Mesenchymal stem cell (in vitro differentiated cells and primary cell): ENCODE results near the gene VAV2.

Experiments used
- DNase-seq: peaks from one replicate; pipeline ENCODE4 v3.0.0-alpha.2; 2013
- H2AFZ ChIP-seq: one replicate; pipeline ENCODE4 v1.6.1; 2013; ENCODE audit warnings: low read depth, mild to moderate bottlenecking, control low read depth, inconsistent platforms, low read length, moderate library complexity
- H2AK5ac ChIP-seq: 2 replicates; pipeline ENCODE4 v1.6.1; 2013; ENCODE audit warnings: low read length, moderate library complexity, mild to moderate bottlenecking, inconsistent platforms; ENCODE audit not compliant: severe bottlenecking
- H2BK120ac ChIP-seq: one replicate; pipeline ENCODE4 v1.6.1; 2013; ENCODE audit warnings: low read depth, mild to moderate bottlenecking, inconsistent platforms, low read length, moderate library complexity
- H2BK12ac ChIP-seq, 2 experiments: one replicate each; pipeline ENCODE4 v1.6.1; 2013; ENCODE audit warnings: inconsistent platforms in 2 of 2, low read length in 2 of 2, mild to moderate bottlenecking in 2 of 2, moderate library complexity in 2 of 2, control low read depth in 1 of 2
- H2BK15ac ChIP-seq: one replicate; pipeline ENCODE4 v1.6.1; 2013; ENCODE audit warnings: mild to moderate bottlenecking, low read depth, inconsistent platforms; ENCODE audit not compliant: poor library complexity, severe bottlenecking
- H2BK5ac ChIP-seq: 2 replicates; pipeline ENCODE4 v1.6.1; 2013; ENCODE audit warnings: low read depth, mild to moderate bottlenecking, low read length, control low read depth, inconsistent platforms; ENCODE audit not compliant: poor library complexity, severe bottlenecking
- H3K14ac ChIP-seq, 2 experiments: one replicate each; pipeline ENCODE4 v1.6.1; 2013; ENCODE audit warnings: inconsistent platforms in 2 of 2, low read length in 2 of 2, control low read depth in 1 of 2, mild to moderate bottlenecking in 1 of 2, moderate library complexity in 1 of 2
- H3K18ac ChIP-seq, 2 experiments: one replicate each; pipeline ENCODE4 v1.6.1; 2013; ENCODE audit warnings: inconsistent platforms in 2 of 2, low read length in 2 of 2, control low read depth in 1 of 2, low read depth in 1 of 2, mild to moderate bottlenecking in 1 of 2
- H3K23ac ChIP-seq, 2 experiments: one replicate each; pipeline ENCODE4 v1.6.1; 2013; ENCODE audit warnings: inconsistent platforms in 2 of 2, low read length in 2 of 2, mild to moderate bottlenecking in 2 of 2, moderate library complexity in 2 of 2, control low read depth in 1 of 2
- H3K27ac ChIP-seq: 2 replicates; pipeline ENCODE4 v1.5.1; 2013; ENCODE audit warnings: mild to moderate bottlenecking, moderate library complexity, low read length, control low read depth, inconsistent platforms; ENCODE audit not compliant: poor library complexity, severe bottlenecking
- H3K27me3 ChIP-seq, 2 experiments: 2 replicates each; pipeline versions ENCODE4 v1.6.1 to v1.7.0; 2013; ENCODE audit warnings: low read length in 2 of 2, mild to moderate bottlenecking in 2 of 2, moderate library complexity in 2 of 2, control low read depth in 1 of 2, inconsistent platforms in 1 of 2; ENCODE audit not compliant: control insufficient read depth in 1 of 2, insufficient read depth in 1 of 2
- H3K36me3 ChIP-seq, 2 experiments: 2 replicates each; pipeline versions ENCODE4 v1.6.1 to v1.7.0; 2013; ENCODE audit warnings: low read length in 2 of 2, control low read depth in 1 of 2, inconsistent platforms in 1 of 2, low read depth in 1 of 2, mild to moderate bottlenecking in 1 of 2; ENCODE audit not compliant: insufficient read depth in 2 of 2, control insufficient read depth in 1 of 2
- H3K4ac ChIP-seq, 2 experiments: one replicate each; pipeline ENCODE4 v1.6.1; 2013; ENCODE audit warnings: inconsistent platforms in 2 of 2, low read length in 2 of 2, mild to moderate bottlenecking in 2 of 2, moderate library complexity in 2 of 2, control low read depth in 1 of 2, low read depth in 1 of 2
- H3K4me1 ChIP-seq: 2 replicates; pipeline ENCODE4 v1.6.1; 2013; ENCODE audit warnings: low read depth, low read length, control low read depth; ENCODE audit not compliant: control insufficient read depth, insufficient read depth
- H3K4me2 ChIP-seq: 2 replicates; pipeline ENCODE4 v1.6.1; 2013; ENCODE audit warnings: low read length, mild to moderate bottlenecking, inconsistent platforms; ENCODE audit not compliant: poor library complexity, severe bottlenecking
- H3K4me3 ChIP-seq, 2 experiments: 2 replicates each; pipeline versions ENCODE4 v1.5.1 to v1.7.0; 2013; ENCODE audit warnings: low read length in 2 of 2, mild to moderate bottlenecking in 2 of 2, control low read depth in 1 of 2, low read depth in 1 of 2; ENCODE audit not compliant: insufficient read depth in 1 of 2
- H3K79me1 ChIP-seq: replicated peaks from 2 replicates; pipeline ENCODE4 v1.6.1; 2013; ENCODE audit warnings: mild to moderate bottlenecking, control low read depth, low read length, inconsistent platforms; ENCODE audit not compliant: poor library complexity, severe bottlenecking
- H3K9ac ChIP-seq: 2 replicates; pipeline ENCODE4 v1.7.0; 2013; ENCODE audit warnings: mild to moderate bottlenecking, low read length, moderate library complexity
- H3K9me3 ChIP-seq: 2 replicates; pipeline ENCODE4 v1.7.0; 2013; ENCODE audit warnings: mild to moderate bottlenecking, low read length; ENCODE audit not compliant: control insufficient read depth
- H4K8ac ChIP-seq: one replicate; pipeline ENCODE4 v1.6.1; 2013; ENCODE audit warnings: inconsistent platforms, mild to moderate bottlenecking, low read length, moderate library complexity
- H4K91ac ChIP-seq: one replicate; pipeline ENCODE4 v1.6.1; 2013; ENCODE audit warnings: mild to moderate bottlenecking, low read length, inconsistent platforms
- WGBS: methylation state at CpG from one replicate; pipeline ENCODE4 v1.1.7; 2013; ENCODE audit warnings: mixed read lengths; 5-methylcytosine and 5-hydroxymethylcytosine counted together

VAV2 gene

DNA sequence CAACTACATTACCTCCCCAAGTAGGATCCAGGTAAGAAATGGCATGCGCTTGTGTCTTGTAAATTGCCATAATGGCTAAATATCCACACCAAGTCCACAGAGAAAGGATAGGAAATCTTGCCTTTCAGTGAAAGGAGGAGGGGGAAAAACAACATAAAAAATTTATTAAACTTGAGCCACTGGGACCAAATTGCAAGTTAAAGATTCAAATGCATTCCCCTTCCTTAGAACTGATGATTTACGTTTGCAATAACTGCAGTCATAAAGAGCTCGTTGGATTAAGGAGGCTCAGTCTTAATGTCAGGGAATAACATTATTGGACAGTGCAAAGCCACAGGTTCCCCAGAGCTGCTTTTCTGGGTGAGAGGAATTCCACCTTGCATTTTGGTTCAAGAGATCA is 161.4 kb downstream of the VAV2 start:
- Histone ChIP-seq H3K9me3 (no peaks in the 10 kb centered on the region), H3K27me3 (no peaks in the 10 kb centered on the region), H3K9ac (no peak overlapping the region), H2BK12ac (no peak overlapping the region), H2BK15ac (no peak overlapping the region), H2AK5ac (no peak overlapping the region), H3K4me3 (no peak overlapping the region), H3K4me1 (peaks cover 14% of the 10 kb centered on the region), H3K4ac (no peak overlapping the region), H3K79me1 (peaks cover 43% of the 10 kb centered on the region), H4K8ac (no peak overlapping the region), H3K14ac (no peak overlapping the region), H3K23ac (no peak overlapping the region), H2BK5ac (no peak overlapping the region), H3K4me2 (no peak overlapping the region), H2BK120ac (no peak overlapping the region), H3K27ac (no peak overlapping the region), H2AFZ (no peak overlapping the region), H3K36me3 (peaks cover 6 to 61% of the 10 kb centered on the region in 2 experiments), H4K91ac (no peak overlapping the region), H3K18ac (no peak overlapping the region)
- 97% methylated on average over 2 of the region's 3 CpGs for WGBS
- no peak for DNase-seq

- WGBS, result 92% methylated on average over 6 of the region's 6 CpGs
Observed at GRCh38 chr9:133830310-133830709, 161.8 kb downstream of the VAV2 start.

DNA sequence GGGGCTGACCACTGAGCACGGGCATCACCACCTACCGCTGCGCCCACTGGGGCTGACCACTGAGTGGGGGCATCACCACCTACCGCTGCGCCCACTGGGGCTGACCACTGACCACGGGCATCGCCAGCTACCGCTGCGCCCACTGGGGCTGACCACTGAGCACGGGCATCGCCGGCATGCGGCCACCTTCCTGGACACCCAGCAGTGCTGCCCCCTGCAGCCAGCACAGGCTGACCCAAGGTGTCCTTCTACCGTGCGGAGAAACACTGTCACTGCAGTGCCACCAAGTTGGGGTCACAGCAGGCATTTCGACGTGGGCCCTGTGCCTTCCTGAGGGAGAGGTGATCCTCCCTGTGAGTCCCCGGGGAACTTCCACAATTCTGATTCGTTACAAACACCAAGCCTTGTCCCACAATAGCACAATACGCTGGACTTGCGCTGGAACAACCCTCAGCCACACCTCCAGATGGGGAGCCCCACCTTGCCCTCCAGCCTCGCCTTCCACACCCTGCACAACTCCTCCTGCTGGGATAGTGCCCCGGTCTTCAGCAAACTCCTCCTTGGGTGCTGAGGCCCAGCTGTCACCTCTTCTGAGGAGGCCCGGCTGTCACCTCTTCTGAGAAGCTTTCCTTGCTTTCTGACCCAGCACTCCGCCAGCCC is 163.7 kb downstream of the VAV2 start:
- Histone ChIP-seq H3K18ac (peak overlapping the region in 1 of 2 experiments; percentile 16), H3K4me2 (no peak overlapping the region), H3K4me3 (no peak overlapping the region), H2AK5ac (no peak overlapping the region), H3K14ac (peak overlapping the region in 1 of 2 experiments; percentile 19), H3K9ac (no peak overlapping the region), H2BK12ac (no peak overlapping the region), H3K23ac (no peak overlapping the region), H3K4ac (no peak overlapping the region), H3K27ac (no peak overlapping the region), H3K36me3 (peaks cover 6 to 67% of the 10 kb centered on the region in 2 experiments), H2BK5ac (no peak overlapping the region), H4K91ac (no peak overlapping the region), H3K79me1 (peaks cover 45% of the 10 kb centered on the region), H4K8ac (no peak overlapping the region), H2AFZ (no peak overlapping the region), H3K4me1 (peaks cover 22% of the 10 kb centered on the region), H2BK120ac (no peak overlapping the region), H2BK15ac (no peak overlapping the region), H3K27me3 (no peaks in the 10 kb centered on the region), H3K9me3 (no peaks in the 10 kb centered on the region)
- DNase-seq, result no peak
- WGBS, result 92% methylated on average over 20 of the region's 25 CpGs

More at GRCh38 chr9:133830310-133830709, 161.8 kb downstream of the VAV2 start:
- Histone ChIP-seq H2BK120ac (no peak overlapping the region), H3K9me3 (no peaks in the 10 kb centered on the region), H4K8ac (no peak overlapping the region), H2BK15ac (no peak overlapping the region), H4K91ac (no peak overlapping the region), H3K36me3 (peaks cover 6 to 61% of the 10 kb centered on the region in 2 experiments), H2AK5ac (no peak overlapping the region), H3K23ac (no peak overlapping the region), H3K27ac (no peak overlapping the region), H3K4me1 (peaks cover 16% of the 10 kb centered on the region), H3K4ac (no peak overlapping the region), H3K79me1 (peaks cover 46% of the 10 kb centered on the region), H3K4me2 (no peak overlapping the region), H3K9ac (no peak overlapping the region), H2AFZ (no peak overlapping the region), H3K14ac (no peak overlapping the region), H3K27me3 (no peaks in the 10 kb centered on the region), H2BK12ac (no peak overlapping the region), H3K4me3 (no peak overlapping the region), H3K18ac (no peak overlapping the region), H2BK5ac (no peak overlapping the region)
- DNase-seq, result no peak

- Histone ChIP-seq H3K9me3 (no peaks in the 10 kb centered on the region), H3K27ac (no peak overlapping the region), H3K79me1 (peaks cover 45% of the 10 kb centered on the region), H3K4me3 (no peak overlapping the region), H4K8ac (peak overlapping the region; percentile 22), H3K27me3 (no peaks in the 10 kb centered on the region), H3K9ac (peak overlapping the region; percentile 67), H4K91ac (no peak overlapping the region), H2AFZ (no peak overlapping the region), H3K18ac (peak overlapping the region in 1 of 2 experiments; percentile 28), H2BK12ac (no peak overlapping the region), H2AK5ac (no peak overlapping the region), H2BK15ac (no peak overlapping the region), H2BK5ac (no peak overlapping the region), H3K4me2 (no peak overlapping the region), H3K36me3 (peaks cover 12 to 62% of the 10 kb centered on the region in 2 experiments), H3K14ac (no peak overlapping the region), H3K4me1 (peaks cover 32% of the 10 kb centered on the region), H3K23ac (no peak overlapping the region), H2BK120ac (no peak overlapping the region), H3K4ac (no peak overlapping the region)
- no peak for DNase-seq
- WGBS, result 87% methylated on average over 22 of the region's 22 CpGs
Observed at GRCh38 chr9:133826289-133827085, 165.6 kb downstream of the VAV2 start.
